ENCODE measurements around the gene NBEA. TPM values are rescaled to one million over a fixed set of nuclear protein-coding genes. Genes with fewer than 3 reads are reported as not detected.

NBEA gene
- total and polyA plus RNA-seq, 7 donors, result 0.46 to 47.6 (median 38.0) TPM

DNA sequence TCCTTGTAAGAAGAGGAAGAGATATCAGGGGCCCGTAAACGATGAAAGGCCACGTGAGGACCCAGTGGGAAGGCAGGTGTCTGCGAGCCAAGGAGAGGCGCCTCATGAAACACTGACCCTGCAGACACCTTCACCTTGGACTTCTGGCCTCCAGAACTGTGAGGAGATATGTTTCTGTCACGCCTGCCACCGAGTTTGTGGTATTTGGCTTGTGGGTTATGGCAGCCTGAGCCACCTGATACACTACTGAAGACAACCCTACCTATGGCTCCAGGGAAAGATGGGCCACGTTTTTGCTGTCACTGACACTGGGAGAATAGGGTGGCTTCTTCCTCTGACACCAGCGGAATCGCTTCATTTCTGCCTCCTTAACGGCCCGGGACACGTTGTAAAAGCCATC, 752.0 kb downstream of the NBEA start:
- intact Hi-C loops (cut with DNase I), result no loop called here
- Histone ChIP-seq H3K4me1 (peaks cover 0 to 8% (median 4%) of the 10 kb centered on the region in 4 donors), H3K4me3 (no peak overlapping the region), H3K27me3 (no peaks in the 10 kb centered on the region), H3K9me3 (no peaks in the 10 kb centered on the region), H3K36me3 (no peaks in the 10 kb centered on the region), H3K27ac (no peak overlapping the region)
- peak; percentile 42 for DNase-seq
- WGBS, 2 donors, result 73 to 87% methylated on average over 13 of the region's 13 CpGs
- TF ChIP-seq POLR2AphosphoS5 (IDR thresholded peaks at IDR 0.05) (no peak), POLR2A (IDR thresholded peaks at IDR 0.05) (no peak), EP300 (IDR thresholded peaks at IDR 0.05) (no peak), CTCF (IDR thresholded peaks at IDR 0.05) (no peak)

GRCh38 chr13:35694549-35695447, 752.7 kb downstream of the NBEA start:
- Histone ChIP-seq H3K27me3 (no peaks in the 10 kb centered on the region), H3K27ac (no peak overlapping the region), H3K4me3 (no peak overlapping the region), H3K4me1 (peaks cover 0 to 16% (median 11%) of the 10 kb centered on the region in 4 donors), H3K36me3 (no peaks in the 10 kb centered on the region), H3K9me3 (no peaks in the 10 kb centered on the region)
- peak; percentile 45 for DNase-seq
- 75 to 81% methylated on average over 26 of the region's 26 CpGs for WGBS, 2 donors
- TF ChIP-seq CTCF (IDR thresholded peaks at IDR 0.05), result no peak
- TF ChIP-seq POLR2AphosphoS5 (IDR thresholded peaks at IDR 0.05), result no peak
- intact Hi-C loops (cut with DNase I), result no loop called here

GRCh38 chr13:35695448-35695770, 753.3 kb downstream of the NBEA start:
- Histone ChIP-seq H3K9me3 (no peaks in the 10 kb centered on the region), H3K27ac (no peak overlapping the region), H3K27me3 (no peaks in the 10 kb centered on the region), H3K36me3 (no peaks in the 10 kb centered on the region), H3K4me3 (no peak overlapping the region), H3K4me1 (peaks cover 0 to 22% (median 16%) of the 10 kb centered on the region in 4 donors)
- TF ChIP-seq POLR2A (IDR thresholded peaks at IDR 0.05) (no peak), EP300 (IDR thresholded peaks at IDR 0.05) (no peak), POLR2AphosphoS5 (IDR thresholded peaks at IDR 0.05) (no peak), CTCF (IDR thresholded peaks at IDR 0.05) (no peak)
- peak; percentile 38 for DNase-seq
- intact Hi-C loops (cut with DNase I), result no loop called here
- 88 to 92% methylated on average over 15 of the region's 15 CpGs for WGBS, 2 donors

- no peak for TF ChIP-seq EP300 (IDR thresholded peaks at IDR 0.05)
- TF ChIP-seq POLR2A (IDR thresholded peaks at IDR 0.05), result no peak
- no peaks in the 10 kb centered on the region for H3K9me3 ChIP-seq
- H3K27me3 ChIP-seq, result no peaks in the 10 kb centered on the region
- DNase-seq, result no peak
- H3K27ac ChIP-seq, result no peak overlapping the region
- 36 to 63% methylated on average over 7 of the region's 7 CpGs for WGBS, 2 donors
- intact Hi-C loops (cut with DNase I), result no loop called here
- peaks cover 0 to 25% (median 21%) of the 10 kb centered on the region in 4 donors for H3K4me1 ChIP-seq
- no peaks in the 10 kb centered on the region for H3K36me3 ChIP-seq
- H3K4me3 ChIP-seq, result no peak overlapping the region
Measured at GRCh38 chr13:35697186-35697730, 755.2 kb downstream of the NBEA start.

GRCh38 chr13:35698911-35699576, 757.0 kb downstream of the NBEA start:
- peak overlapping the region; percentile 68 to 80 (median 70) for H3K27ac ChIP-seq

More at GRCh38 chr13:35698911-35699576, 757.0 kb downstream of the NBEA start:
- H3K36me3 ChIP-seq, result no peaks in the 10 kb centered on the region
- peak; percentile 75 for DNase-seq
- intact Hi-C loops (cut with DNase I), result no loop called here
- WGBS, 2 donors, result 77 to 82% methylated on average over 11 of the region's 11 CpGs
- H3K4me3 ChIP-seq, result peak overlapping the region in 2 of 4 donors; percentile 25 to 29
- H3K9me3 ChIP-seq, result no peaks in the 10 kb centered on the region
- no peak for TF ChIP-seq EP300 (IDR thresholded peaks at IDR 0.05)
- TF ChIP-seq POLR2AphosphoS5 (IDR thresholded peaks at IDR 0.05), result no peak
- no peak for TF ChIP-seq POLR2A (IDR thresholded peaks at IDR 0.05)
- TF ChIP-seq CTCF (IDR thresholded peaks at IDR 0.05), result no peak
- no peaks in the 10 kb centered on the region for H3K27me3 ChIP-seq
- peaks cover 0 to 25% (median 21%) of the 10 kb centered on the region in 4 donors for H3K4me1 ChIP-seq

Data from sigmoid colon (tissue), 7 donors.